IMR-90 (cell line): ENCODE measurements around the gene HOXB6. TPM values are rescaled to one million over a fixed set of nuclear protein-coding genes. Genes with fewer than 3 reads are reported as not detected.

ENCODE experiments used
- ATAC-seq: fragments of 200-7000 bp; cut with Tn5 transposase; 2 replicates; pipeline ENCODE4 v1.9.1; 2020; ENCODE audit warnings: low read depth, mild to moderate bottlenecking, moderate library complexity
- BruUV-seq: library from RNA; stranded (reverse); fragments of 400-500 nt; replicated peaks from 2 replicates; lab custom pipeline; 2021; lab: Mats Ljungman, UMichigan
- CTCF ChIA-PET: fragments of 300-600 bp; formaldehyde crosslinking; extraction: SDS; loops from one replicate; lab custom pipeline; 2021; ENCODE audit warnings: antibody characterized with exemption; lab: Yijun Ruan, JAX
- POLR2A ChIA-PET: fragments of 300-600 bp; sonication (Branson Sonifier 250); formaldehyde crosslinking; loops from one replicate; lab custom pipeline; 2022; ENCODE audit warnings: antibody characterized with exemption; ENCODE audit not compliant: unreplicated experiment; lab: Charles Lee
- DNase-seq: peaks from one replicate; pipeline ENCODE4 v3.0.0; 2013
- H2AFZ ChIP-seq: replicated peaks from 2 replicates; pipeline ENCODE3; 2013; ENCODE audit warnings: low read length, mild to moderate bottlenecking; ENCODE audit not compliant: poor library complexity
- H2AK5ac ChIP-seq: 2 replicates; pipeline ENCODE4 v1.6.1; 2013; ENCODE audit warnings: low read depth, low read length, inconsistent platforms
- H2AK9ac ChIP-seq: replicated peaks from 2 replicates; pipeline ENCODE3; 2013; ENCODE audit warnings: mild to moderate bottlenecking, low read depth, low read length, moderate library complexity; ENCODE audit not compliant: poor library complexity
- H2BK120ac ChIP-seq: 2 replicates; pipeline ENCODE4 v1.6.1; 2013; ENCODE audit warnings: low read depth, low read length, inconsistent platforms
- H2BK15ac ChIP-seq: 3 replicates; pipeline ENCODE4 v1.6.1; 2013; ENCODE audit warnings: low read depth, low read length, inconsistent platforms
- H2BK20ac ChIP-seq: 2 replicates; pipeline ENCODE4 v1.6.1; 2013; ENCODE audit warnings: low read depth, mild to moderate bottlenecking, inconsistent platforms, low read length, moderate library complexity
- H2BK5ac ChIP-seq: 2 replicates; pipeline ENCODE4 v1.6.1; 2013; ENCODE audit warnings: mild to moderate bottlenecking, low read depth, low read length, inconsistent platforms; ENCODE audit not compliant: poor library complexity, severe bottlenecking
- H3K14ac ChIP-seq: replicated peaks from 2 replicates; pipeline ENCODE4 v1.6.1; 2013; ENCODE audit warnings: low read depth, low read length, inconsistent platforms
- H3K18ac ChIP-seq: 2 replicates; pipeline ENCODE4 v1.6.1; 2013; ENCODE audit warnings: low read depth, low read length, control low read depth
- H3K23ac ChIP-seq: 2 replicates; pipeline ENCODE4 v1.6.1; 2013; ENCODE audit warnings: low read depth, low read length, inconsistent platforms
- H3K27ac ChIP-seq: 2 replicates; pipeline ENCODE4 v1.5.1; 2013; ENCODE audit warnings: mild to moderate bottlenecking, control low read depth, low read length; ENCODE audit not compliant: insufficient read depth
- H3K27me3 ChIP-seq: 2 replicates; pipeline ENCODE4 v1.6.1; 2013; ENCODE audit warnings: low read length; ENCODE audit not compliant: control insufficient read depth, insufficient read depth
- H3K36me3 ChIP-seq: 2 replicates; pipeline ENCODE4 v1.6.1; 2013; ENCODE audit warnings: low read length, mixed read lengths; ENCODE audit not compliant: control insufficient read depth, insufficient read depth
- H3K4ac ChIP-seq: 2 replicates; pipeline ENCODE4 v1.6.1; 2013; ENCODE audit warnings: low read depth, low read length, inconsistent platforms
- H3K4me1 ChIP-seq: 2 replicates; pipeline ENCODE4 v1.6.1; 2013; ENCODE audit warnings: low read length, mixed read lengths; ENCODE audit not compliant: control insufficient read depth, insufficient read depth
- H3K4me2 ChIP-seq: 2 replicates; pipeline ENCODE4 v1.6.1; 2013; ENCODE audit warnings: low read depth, mild to moderate bottlenecking, control low read depth, low read length, moderate library complexity
- H3K4me3 ChIP-seq: 2 replicates; pipeline ENCODE4 v1.5.1; 2013; ENCODE audit warnings: low read depth, mild to moderate bottlenecking, control low read depth, low read length, moderate library complexity; ENCODE audit not compliant: insufficient read depth
- H3K56ac ChIP-seq: 2 replicates; pipeline ENCODE4 v1.6.1; 2013; ENCODE audit warnings: low read length, inconsistent platforms; ENCODE audit not compliant: insufficient read depth; ENCODE audit errors: extremely low read depth
- H3K79me1 ChIP-seq, 2 experiments: 2 replicates each; pipeline ENCODE4 v1.6.1; 2013; ENCODE audit warnings: low read length in 2 of 2, inconsistent platforms in 1 of 2, low read depth in 1 of 2
- H3K9ac ChIP-seq: 2 replicates; pipeline ENCODE4 v1.6.1; 2013; ENCODE audit warnings: low read depth, low read length, control low read depth
- H3K9me1 ChIP-seq: 2 replicates; pipeline ENCODE4 v1.6.1; 2013; ENCODE audit warnings: low read length, inconsistent platforms; ENCODE audit not compliant: insufficient read depth
- H3K9me3 ChIP-seq: 2 replicates; pipeline ENCODE4 v1.6.1; 2013; ENCODE audit warnings: low read length; ENCODE audit not compliant: control insufficient read depth, insufficient read depth
- H4K20me1 ChIP-seq: 2 replicates; pipeline ENCODE4 v1.6.1; 2013; ENCODE audit warnings: low read length, inconsistent platforms; ENCODE audit not compliant: insufficient read depth
- H4K5ac ChIP-seq: 2 replicates; pipeline ENCODE4 v1.6.1; 2013; ENCODE audit warnings: mild to moderate bottlenecking, low read depth, low read length, control low read depth
- H4K8ac ChIP-seq, 2 experiments: 2 replicates each; pipeline ENCODE4 v1.6.1; 2013; ENCODE audit warnings: low read depth in 2 of 2, low read length in 2 of 2, control low read depth in 1 of 2, inconsistent platforms in 1 of 2
- H4K91ac ChIP-seq: 2 replicates; pipeline ENCODE4 v1.6.1; 2013; ENCODE audit warnings: low read depth, low read length, inconsistent platforms; ENCODE audit not compliant: insufficient read depth
- BHLHE40 ChIP-seq: fragments of 150-350 bp; IDR thresholded peaks from 2 replicates; pipeline ENCODE4 v1.6.1; 2016; ENCODE audit warnings: mild to moderate bottlenecking, low read depth, low read length
- CEBPB ChIP-seq: IDR thresholded peaks from 2 replicates; pipeline ENCODE4 v1.6.1; 2012; ENCODE audit warnings: low read depth, low read length, improper control_type of control experiment
- CHD1 ChIP-seq: IDR thresholded peaks from 2 replicates; pipeline ENCODE4 v1.6.1; 2012; ENCODE audit warnings: low read depth, low read length, improper control_type of control experiment
- ELK1 ChIP-seq: fragments of 150-350 bp; IDR thresholded peaks from 2 replicates; pipeline ENCODE4 v1.6.1; 2016; ENCODE audit warnings: low read depth, mild to moderate bottlenecking, low read length, moderate library complexity, borderline replicate concordance
- FOS ChIP-seq: fragments of 150-350 bp; IDR thresholded peaks from 2 replicates; pipeline ENCODE4 v1.6.1; 2016; ENCODE audit warnings: low read depth, low read length
- MAFK ChIP-seq: IDR thresholded peaks from 2 replicates; pipeline ENCODE4 v1.6.1; 2012; ENCODE audit warnings: low read depth, low read length, improper control_type of control experiment
- MXI1 ChIP-seq: IDR thresholded peaks from 2 replicates; pipeline ENCODE4 v1.6.1; 2012; ENCODE audit warnings: low read depth, mild to moderate bottlenecking, low read length, moderate library complexity, borderline replicate concordance
- POLR2A ChIP-seq: IDR thresholded peaks from 2 replicates; pipeline ENCODE4 v1.6.1; 2012; ENCODE audit warnings: mild to moderate bottlenecking, low read depth, low read length
- RAD21 ChIP-seq: IDR thresholded peaks from 2 replicates; pipeline ENCODE4 v1.6.1; 2012; ENCODE audit warnings: low read length, improper control_type of control experiment
- RCOR1 ChIP-seq: IDR thresholded peaks from 2 replicates; pipeline ENCODE4 v1.6.1; 2012; ENCODE audit warnings: mild to moderate bottlenecking, low read length, improper control_type of control experiment; ENCODE audit not compliant: insufficient replicate concordance
- RFX5 ChIP-seq: IDR thresholded peaks from 2 replicates; pipeline ENCODE4 v1.8.0; 2012; ENCODE audit warnings: low read depth, mild to moderate bottlenecking, low read length, moderate library complexity
- SMC3 ChIP-seq: fragments of 150-350 bp; IDR thresholded peaks from 2 replicates; pipeline ENCODE4 v1.6.1; 2016; ENCODE audit warnings: low read depth, mild to moderate bottlenecking, antibody characterized with exemption, low read length, moderate library complexity
- WGBS, 2 experiments: methylation state at CpG; one replicate each; pipeline versions ENCODE4 v1.1.5 to v1.1.7; 2013; ENCODE audit warnings: missing lambda C conversion rate in 2 of 2; ENCODE audit not compliant: insufficient read length in 1 of 2; ENCODE audit errors: extremely low coverage in 2 of 2; 5-methylcytosine and 5-hydroxymethylcytosine counted together
- dilution Hi-C: fragments of 300-500 bp; cut with HindIII; formaldehyde crosslinking; loops from one replicate; pipeline ENCODE4 v1.14.3; 2018; ENCODE audit warnings: low sequenced_read_pairs; ENCODE audit not compliant: unreplicated experiment
- in situ Hi-C: fragments of 300-500 bp; cut with MboI; formaldehyde crosslinking; loops from 3 replicates; pipeline ENCODE4 v1.14.3; 2019; ENCODE audit warnings: low sequenced_read_pairs, inconsistent platforms, mixed read lengths
- intact Hi-C: fragments of 100-400 bp; cut with micrococcal nuclease; formaldehyde crosslinking; loops from 2 replicates; pipeline ENCODE4 v1.10.0; 2022
- polyA plus RNA-seq, 3 experiments: library from polyadenylated mRNA; depleted of rRNA; stranded (reverse); fragments of >200 nt; gene quantifications; 2 replicates each; pipeline ENCODE4 v1.2.3, GENCODE V29; 2012; ENCODE audit warnings: low replicate concordance in 1 of 3
- total RNA-seq: library from RNA; depleted of rRNA; stranded (reverse); fragments of >200 nt; gene quantifications from 2 replicates; pipeline ENCODE4 v1.2.3, GENCODE V29; 2012
- TF ChIP-seq, protein P1 (sequence below): conservative IDR thresholded peaks from 2 replicates; pipeline ENCODE4 v1.5.1; 2012; ENCODE audit warnings: mild to moderate bottlenecking, low read depth, low read length, improper control_type of control experiment
- TF ChIP-seq, protein P2 (sequence below): fragments of 150-350 bp; IDR thresholded peaks from 2 replicates; pipeline ENCODE4 v1.6.1; 2017; ENCODE audit warnings: mild to moderate bottlenecking, antibody characterized with exemption, low read length, low read depth

Gene HOXB6
- total and polyA plus RNA-seq, 2 of the 4 experiments (the other 2 are of a cell fraction): 11.1 to 42.2 TPM

GRCh38 chr17:48589831-48590606, 14.8 kb downstream of the HOXB6 start, which contains the start of gene HOXB3:
Gene HOXB3 (minus strand): TSS chr17:48590241. CDS start chr17:48552474, 37,767 bp downstream.
- peak; percentile 68 for DNase-seq
- TF ChIP-seq MAFK (no peak), RFX5 (no peak), RAD21 (no peak), CEBPB (no peak), CHD1 (0 out of 2 replicates have a peak, but pooled peaks have one; percentile 29), RCOR1 (no peak), BHLHE40 (peak; percentile 81), ELK1 (no peak), POLR2A (peak; percentile 44; the same call in 1 of the 2 replicates), MXI1 (no peak), SMC3 (no peak), FOS (no peak)
- TF ChIP-seq, protein P1, sequence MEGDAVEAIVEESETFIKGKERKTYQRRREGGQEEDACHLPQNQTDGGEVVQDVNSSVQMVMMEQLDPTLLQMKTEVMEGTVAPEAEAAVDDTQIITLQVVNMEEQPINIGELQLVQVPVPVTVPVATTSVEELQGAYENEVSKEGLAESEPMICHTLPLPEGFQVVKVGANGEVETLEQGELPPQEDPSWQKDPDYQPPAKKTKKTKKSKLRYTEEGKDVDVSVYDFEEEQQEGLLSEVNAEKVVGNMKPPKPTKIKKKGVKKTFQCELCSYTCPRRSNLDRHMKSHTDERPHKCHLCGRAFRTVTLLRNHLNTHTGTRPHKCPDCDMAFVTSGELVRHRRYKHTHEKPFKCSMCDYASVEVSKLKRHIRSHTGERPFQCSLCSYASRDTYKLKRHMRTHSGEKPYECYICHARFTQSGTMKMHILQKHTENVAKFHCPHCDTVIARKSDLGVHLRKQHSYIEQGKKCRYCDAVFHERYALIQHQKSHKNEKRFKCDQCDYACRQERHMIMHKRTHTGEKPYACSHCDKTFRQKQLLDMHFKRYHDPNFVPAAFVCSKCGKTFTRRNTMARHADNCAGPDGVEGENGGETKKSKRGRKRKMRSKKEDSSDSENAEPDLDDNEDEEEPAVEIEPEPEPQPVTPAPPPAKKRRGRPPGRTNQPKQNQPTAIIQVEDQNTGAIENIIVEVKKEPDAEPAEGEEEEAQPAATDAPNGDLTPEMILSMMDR: no peak
- TF ChIP-seq, protein P2, sequence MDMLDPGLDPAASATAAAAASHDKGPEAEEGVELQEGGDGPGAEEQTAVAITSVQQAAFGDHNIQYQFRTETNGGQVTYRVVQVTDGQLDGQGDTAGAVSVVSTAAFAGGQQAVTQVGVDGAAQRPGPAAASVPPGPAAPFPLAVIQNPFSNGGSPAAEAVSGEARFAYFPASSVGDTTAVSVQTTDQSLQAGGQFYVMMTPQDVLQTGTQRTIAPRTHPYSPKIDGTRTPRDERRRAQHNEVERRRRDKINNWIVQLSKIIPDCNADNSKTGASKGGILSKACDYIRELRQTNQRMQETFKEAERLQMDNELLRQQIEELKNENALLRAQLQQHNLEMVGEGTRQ: peak; percentile 89

More at GRCh38 chr17:48589831-48590606, 14.8 kb downstream of the HOXB6 start, which contains the start of gene HOXB3:
- Histone ChIP-seq H3K4me2 (peak within 1 kb of the TSS; percentile 98), H3K4me1 (peaks cover 4% of the 10 kb centered on the region), H2AK9ac (peak within 1 kb of the TSS; percentile 94), H3K14ac (peak within 1 kb of the TSS; percentile 99), H2BK120ac (peak within 1 kb of the TSS; percentile 97), H4K20me1 (no peaks in the 10 kb centered on the region; the same call in 1 of the 2 replicates), H3K9ac (peak within 1 kb of the TSS; percentile 100), H3K9me3 (no peaks in the 10 kb centered on the region), H3K27me3 (no peaks in the 10 kb centered on the region), H3K4ac (peak within 1 kb of the TSS; percentile 99), H2BK5ac (peak within 1 kb of the TSS; percentile 99), H3K27ac (peak within 1 kb of the TSS; percentile 99), H3K9me1 (no peaks in the 10 kb centered on the region), H2BK15ac (peak within 1 kb of the TSS; percentile 95), H3K56ac (peak within 1 kb of the TSS; percentile 100), H4K8ac (peak within 1 kb of the TSS; percentile 96 to 99), H4K91ac (peak within 1 kb of the TSS; percentile 99), H2BK20ac (peak within 1 kb of the TSS; percentile 91), H3K23ac (peak within 1 kb of the TSS; percentile 100), H3K18ac (peak within 1 kb of the TSS; percentile 96), H3K79me1 (no peaks in the 10 kb centered on the region), H3K4me3 (peak within 1 kb of the TSS; percentile 91), H2AK5ac (peak within 1 kb of the TSS; percentile 98), H4K5ac (peak within 1 kb of the TSS; percentile 92), H3K36me3 (peaks cover 10% of the 10 kb centered on the region; the same call in 1 of the 2 replicates), H2AFZ (peak within 1 kb of the TSS; percentile 64)
- CTCF ChIA-PET: interaction anchor here (0.6 to 1.5 kb wide), 3 partner anchors 33 to 238 kb away, joined by 3 to 4 read pairs (median 4); no protein-coding TSS in a partner anchor
- peak; percentile 0 for ATAC-seq
- intact Hi-C loops: no loop called here
- no TSS peak for BruUV-seq
- WGBS, 2 experiments: 0% methylated on average over 1 of the region's 23 CpGs; no CpG with 5 or more reads in 1 of the 2 experiments
- in situ Hi-C loops: loop anchor here (10.0 kb wide), 1 partner anchor 565 kb away; no protein-coding TSS in a partner anchor
- dilution Hi-C loops: no loop called here
- POLR2A ChIA-PET: interaction anchor here (0.5 to 1.0 kb wide), 7 partner anchors 10 to 50 kb away, joined by 3 to 9 read pairs (median 4); no protein-coding TSS in a partner anchor
